Erythroblast (primary cell): ENCODE data around the gene PIGC.

Experiments
- GATA1 ChIP-seq: IDR thresholded peaks from 2 replicates; pipeline ENCODE4 v1.6.1; 2011; ENCODE audit warnings: low read depth, mild to moderate bottlenecking, control low read depth, low read length, moderate library complexity
- POLR2A ChIP-seq: IDR thresholded peaks from 2 replicates; pipeline ENCODE4 v1.6.1; 2011; ENCODE audit warnings: mild to moderate bottlenecking, low read length

- TF ChIP-seq POLR2A = no peak
- no peak for TF ChIP-seq GATA1
Measured at GRCh38 chr1:172483448-172483847, 39.6 kb upstream of the PIGC start.
